ENCODE data around the gene ZBTB21. TPM values are rescaled to one million over a fixed set of nuclear protein-coding genes. Genes with fewer than 3 reads are reported as not detected.

ZBTB21 gene
- total RNA-seq, 1 experiment from 2014 or later = 18.1 TPM

DNA sequence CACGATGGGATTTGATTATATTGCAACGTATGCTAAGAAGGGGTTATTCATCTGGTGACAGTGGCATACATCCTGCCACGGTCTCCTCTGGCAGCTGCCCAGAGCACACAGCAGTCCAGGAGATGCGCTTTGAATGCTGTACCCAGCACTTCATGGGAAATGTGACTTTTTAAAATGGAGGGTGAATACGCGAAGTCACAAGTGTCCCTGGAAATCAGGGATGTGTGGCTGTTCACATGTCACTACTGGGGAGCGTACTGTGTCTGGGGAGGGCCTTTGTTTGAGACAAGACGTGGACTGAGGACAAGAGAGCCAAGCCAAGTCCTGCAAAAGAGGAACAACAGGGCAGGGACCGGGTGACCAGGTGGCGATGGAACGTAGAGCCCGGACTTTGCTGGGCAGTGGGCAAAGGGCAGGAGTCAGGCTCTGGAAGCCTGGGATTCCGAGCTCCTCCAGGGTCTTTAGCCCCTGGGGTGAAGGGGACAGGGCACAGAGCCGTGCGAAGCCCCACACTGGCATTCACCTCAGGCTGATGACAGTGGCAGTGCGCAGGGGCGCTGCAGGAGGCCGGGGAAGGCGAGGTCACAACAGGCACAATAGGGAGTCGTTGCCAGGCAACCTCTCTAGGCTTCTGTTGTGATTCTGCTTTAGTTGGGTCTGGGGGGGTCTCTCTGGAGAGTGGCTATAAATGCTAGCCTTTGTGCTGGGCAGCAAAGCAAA, 11.4 kb upstream of the ZBTB21 start:
- Histone ChIP-seq H3K18ac (ENCODE audit: insufficient read length, low read depth, low read length) (peak overlapping the region; percentile 84), H3K27ac (ENCODE audit: insufficient read length, low read depth, low read length) (no peak overlapping the region), H2AFZ (ENCODE audit: low read length) (no peak overlapping the region), H3K4me2 (ENCODE audit: insufficient read depth, insufficient read length, low read length) (no peak overlapping the region), H3K79me1 (ENCODE audit: insufficient read depth, low read depth, low read length, poor library complexity, severe bottlenecking) (no peaks in the 10 kb centered on the region), H3K79me2 (ENCODE audit: insufficient read depth, low read length) (no peaks in the 10 kb centered on the region), H2BK12ac (ENCODE audit: insufficient read length, low read depth, low read length) (peak overlapping the region; percentile 30), H3K27me3 (ENCODE audit: insufficient read depth, low read length) (no peaks in the 10 kb centered on the region), H2BK15ac (ENCODE audit: low read depth, low read length) (0 out of 2 replicates have a peak overlapping the region, but pooled peaks have one; percentile 17), H3K9ac (ENCODE audit: extremely low read depth, insufficient read length, low read length) (no peak overlapping the region), H2AK5ac (ENCODE audit: insufficient read length, low read length) (no peak overlapping the region), H3K23ac (ENCODE audit: insufficient read length, low read depth, low read length) (no peak overlapping the region), H3K14ac (ENCODE audit: insufficient read depth, low read length) (peak overlapping the region; percentile 89; the same call in 1 of the 2 replicates), H4K20me1 (ENCODE audit: control insufficient read depth, insufficient read depth, insufficient read length) (no peaks in the 10 kb centered on the region), H4K8ac (replicated peaks; ENCODE audit: insufficient read length, low read depth, low read length) (no peak overlapping the region), H2BK5ac (ENCODE audit: insufficient read length, low read length) (no peak overlapping the region), H3K4ac (ENCODE audit: low read depth, low read length) (peak overlapping the region; percentile 32; the same call in 1 of the 2 replicates), H4K91ac (ENCODE audit: insufficient read length, low read depth, low read length) (no peak overlapping the region), H2BK20ac (ENCODE audit: low read depth, low read length, poor library complexity, severe bottlenecking) (peak overlapping the region; percentile 95), H4K5ac (ENCODE audit: insufficient read length, low read depth, low read length) (no peak overlapping the region), H3K56ac (ENCODE audit: insufficient read length, low read depth, low read length) (no peak overlapping the region), H2BK120ac (ENCODE audit: low read depth, low read length, poor library complexity, severe bottlenecking) (no peak overlapping the region), H3K9me3 (ENCODE audit: control insufficient read depth, low read depth, low read length) (no peaks in the 10 kb centered on the region), H3T11ph (ENCODE audit: low read length) (no peak overlapping the region), H3K23me2 (ENCODE audit: insufficient read length, low read depth, low read length, poor library complexity, severe bottlenecking) (no peaks in the 10 kb centered on the region), H3K4me1 (ENCODE audit: insufficient read depth, low read length) (no peaks in the 10 kb centered on the region; the same call in 1 of the 2 replicates)
- TF ChIP-seq CTCF (conservative IDR thresholded peaks at IDR 0.05) = no peak
- Mint-ChIP-seq H3K4me1 (peaks cover 13 to 25% of the 10 kb centered on the region in 2 experiments), H3K4me3 (peak overlapping the region in 1 of 2 experiments; percentile 33; a peak in 2 of 5 replicates), H3K9me3 (no peaks in the 10 kb centered on the region), H3K27me3 (ENCODE audit: low read depth) (peaks cover 24% of the 10 kb centered on the region), H3K36me3 (ENCODE audit: insufficient read depth in 1 of 3, low read depth in 3 of 3) (no peaks in the 10 kb centered on the region), H3K27ac (peak overlapping the region in 2 of 3 experiments; percentile 5 to 86; a peak in 3 of 7 replicates)
- DNase-seq = peak; percentile 66
- WGBS (ENCODE audit: extremely low coverage, insufficient read length, low lambda C conversion rate) = no CpG with 5 or more reads among the region's 20 CpGs
